ENCODE data around the gene IFNW1. TPM values are rescaled to one million over a fixed set of nuclear protein-coding genes. Genes with fewer than 3 reads are reported as not detected.
A peak's percentile ranks its signal among the peaks of the same experiment; 100 is the strongest.

IFNW1 gene
- total and polyA plus RNA-seq, 8 donors = not detected

DNA sequence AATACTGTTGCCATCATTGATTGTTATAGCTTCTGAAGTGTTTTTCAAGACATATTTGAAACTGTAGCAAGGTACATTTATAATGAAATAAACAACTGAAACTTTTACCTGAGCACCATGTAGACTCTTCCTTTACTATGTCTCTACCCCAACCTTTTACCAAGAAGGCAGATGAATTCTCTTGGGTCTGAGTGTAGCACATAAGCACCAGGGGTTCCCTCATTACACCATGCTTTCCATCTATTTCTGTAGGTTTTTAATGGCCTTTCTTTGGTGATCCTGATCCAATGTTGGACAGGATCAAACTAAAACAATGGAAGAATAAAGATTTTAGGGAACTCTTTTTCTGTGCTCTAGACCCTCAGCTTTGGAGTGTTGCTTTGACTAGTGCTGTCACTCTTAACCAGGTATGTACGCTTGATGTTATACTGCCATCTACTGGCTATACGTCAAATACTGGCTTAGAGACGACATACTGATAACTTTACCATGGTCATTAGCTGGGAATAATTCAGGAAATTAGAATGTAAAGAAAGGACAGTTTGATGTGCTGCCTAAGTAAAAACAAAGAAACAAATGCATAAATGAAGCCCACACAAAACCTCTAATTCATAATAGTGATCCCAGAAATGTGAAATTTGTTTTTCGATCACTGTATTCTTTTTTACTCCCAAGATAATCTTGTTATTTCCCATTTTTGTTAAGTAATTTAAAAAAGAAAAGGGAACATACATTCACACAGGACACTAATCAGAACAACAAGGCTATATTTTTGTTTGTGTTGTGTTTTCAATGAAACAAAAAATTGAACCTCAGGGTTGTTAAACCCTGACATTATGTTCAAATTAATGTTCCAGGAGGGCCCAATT, 30.7 kb downstream of the IFNW1 start:
- H3K27ac ChIP-seq = no peak overlapping the region
- H3K9me3 ChIP-seq = no peaks in the 10 kb centered on the region
- peak; percentile 89 for FAIRE-seq
- no peak for DNase-seq
- ATAC-seq = peak; percentile 61 to 93 (median 88)
- 23% methylated on average over 4 of the region's 4 CpGs for WGBS, 2 donors
- H3K27me3 ChIP-seq = no peaks in the 10 kb centered on the region
- no peak overlapping the region for H3K4me3 ChIP-seq
- H3K36me3 ChIP-seq = no peaks in the 10 kb centered on the region
- intact Hi-C loops (cut with DNase I) = no loop called here
- TF ChIP-seq, protein P1, sequence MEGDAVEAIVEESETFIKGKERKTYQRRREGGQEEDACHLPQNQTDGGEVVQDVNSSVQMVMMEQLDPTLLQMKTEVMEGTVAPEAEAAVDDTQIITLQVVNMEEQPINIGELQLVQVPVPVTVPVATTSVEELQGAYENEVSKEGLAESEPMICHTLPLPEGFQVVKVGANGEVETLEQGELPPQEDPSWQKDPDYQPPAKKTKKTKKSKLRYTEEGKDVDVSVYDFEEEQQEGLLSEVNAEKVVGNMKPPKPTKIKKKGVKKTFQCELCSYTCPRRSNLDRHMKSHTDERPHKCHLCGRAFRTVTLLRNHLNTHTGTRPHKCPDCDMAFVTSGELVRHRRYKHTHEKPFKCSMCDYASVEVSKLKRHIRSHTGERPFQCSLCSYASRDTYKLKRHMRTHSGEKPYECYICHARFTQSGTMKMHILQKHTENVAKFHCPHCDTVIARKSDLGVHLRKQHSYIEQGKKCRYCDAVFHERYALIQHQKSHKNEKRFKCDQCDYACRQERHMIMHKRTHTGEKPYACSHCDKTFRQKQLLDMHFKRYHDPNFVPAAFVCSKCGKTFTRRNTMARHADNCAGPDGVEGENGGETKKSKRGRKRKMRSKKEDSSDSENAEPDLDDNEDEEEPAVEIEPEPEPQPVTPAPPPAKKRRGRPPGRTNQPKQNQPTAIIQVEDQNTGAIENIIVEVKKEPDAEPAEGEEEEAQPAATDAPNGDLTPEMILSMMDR (IDR thresholded peaks at IDR 0.05) = peak; percentile 50 to 75 (median 68)
- H3K4me1 ChIP-seq = no peaks in the 10 kb centered on the region

DNA sequence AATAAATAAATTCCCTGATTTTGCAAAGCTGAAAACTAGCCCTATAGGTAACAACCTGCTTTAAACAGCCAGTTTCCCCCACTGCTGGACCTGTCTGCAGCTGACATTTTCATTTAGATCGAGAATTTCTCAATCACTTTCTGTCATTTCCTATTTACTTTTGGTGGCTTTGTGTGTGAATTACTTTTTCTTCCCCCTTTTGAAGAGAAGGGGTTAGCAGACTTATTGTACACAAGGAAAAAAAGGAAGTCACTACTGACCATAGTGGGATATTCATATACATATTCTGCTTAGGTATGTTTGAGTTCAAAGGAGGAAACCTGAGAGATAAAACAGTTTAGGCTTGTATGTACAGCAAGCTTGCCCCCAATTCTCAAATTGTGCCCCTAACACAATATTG, 36.8 kb downstream of the IFNW1 start:
- FAIRE-seq (no peak), DNase-seq (no peak), ATAC-seq (peak in 2 of 4 donors; percentile 23 to 51)
- intact Hi-C loops (cut with DNase I) = no loop called here
- TF ChIP-seq, protein P1 (IDR thresholded peaks at IDR 0.05) = no peak
- 18 to 39% methylated on average over 1 of the region's 1 CpG for WGBS, 2 donors
- H3K36me3 ChIP-seq = no peaks in the 10 kb centered on the region
- H3K27ac ChIP-seq = no peak overlapping the region
- no peaks in the 10 kb centered on the region for H3K27me3 ChIP-seq
- H3K9me3 ChIP-seq = no peaks in the 10 kb centered on the region
- no peak overlapping the region for H3K4me3 ChIP-seq
- no peaks in the 10 kb centered on the region for H3K4me1 ChIP-seq

DNA sequence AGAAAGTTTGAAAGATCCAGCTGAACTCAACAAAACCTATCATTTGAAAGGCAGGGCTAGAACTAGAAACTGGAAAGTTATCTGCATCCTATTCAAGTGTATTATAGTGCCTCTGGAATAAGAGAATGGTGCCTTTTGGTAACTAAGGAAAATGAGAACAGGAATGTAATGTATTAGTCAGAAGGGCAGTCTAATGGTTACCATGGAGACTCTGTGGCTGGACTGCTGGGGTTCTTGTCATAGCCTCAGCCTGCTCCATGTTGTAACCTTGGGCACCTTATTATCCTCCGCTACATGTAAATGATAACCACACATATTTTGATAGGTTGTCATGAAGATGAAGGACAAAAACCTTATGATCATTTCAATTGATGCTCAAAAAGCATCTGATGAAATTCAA, 39.3 kb downstream of the IFNW1 start:
- no peaks in the 10 kb centered on the region for H3K36me3 ChIP-seq
- TF ChIP-seq, protein P1 (IDR thresholded peaks at IDR 0.05) = no peak
- no peak for DNase-seq
- no peak overlapping the region for H3K27ac ChIP-seq
- intact Hi-C loops (cut with DNase I) = no loop called here
- no peak overlapping the region for H3K4me3 ChIP-seq
- no peak for FAIRE-seq
- ATAC-seq = no peak
- no peaks in the 10 kb centered on the region for H3K9me3 ChIP-seq
- WGBS, 2 donors = 92 to 98% methylated on average over 1 of the region's 1 CpG
- no peaks in the 10 kb centered on the region for H3K27me3 ChIP-seq
- no peaks in the 10 kb centered on the region for H3K4me1 ChIP-seq

DNA sequence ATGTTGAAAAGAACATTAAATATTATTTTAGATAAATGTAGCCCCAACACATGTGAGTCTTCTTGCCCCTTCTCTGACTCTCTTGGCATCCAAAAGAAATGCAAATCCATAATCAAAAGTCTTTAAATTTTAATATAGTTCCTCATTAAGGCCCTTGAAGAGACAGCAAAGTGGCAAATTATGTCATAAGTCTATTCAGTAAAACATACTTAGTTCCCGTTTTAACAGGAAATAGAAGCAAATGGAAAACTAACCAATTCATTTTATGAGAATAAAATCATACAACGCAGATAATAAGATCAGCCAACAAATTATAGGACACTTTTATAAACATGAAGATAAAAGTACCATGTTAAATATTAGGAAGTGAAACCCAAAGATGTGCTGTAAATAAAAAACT, 43.8 kb downstream of the IFNW1 start:
- intact Hi-C loops (cut with DNase I) = no loop called here
- no peaks in the 10 kb centered on the region for H3K4me1 ChIP-seq
- 85 to 88% methylated on average over 2 of the region's 2 CpGs for whole genome bisulfite sequencing, 2 donors
- no peaks in the 10 kb centered on the region for H3K27me3 ChIP-seq
- H3K27ac ChIP-seq = no peak overlapping the region
- DNase-seq (no peak), ATAC-seq (no peak), FAIRE-seq (no peak)
- no peaks in the 10 kb centered on the region for H3K9me3 ChIP-seq
- no peak overlapping the region for H3K4me3 ChIP-seq
- H3K36me3 ChIP-seq = no peaks in the 10 kb centered on the region
- TF ChIP-seq, protein P1 (IDR thresholded peaks at IDR 0.05) = no peak

DNA sequence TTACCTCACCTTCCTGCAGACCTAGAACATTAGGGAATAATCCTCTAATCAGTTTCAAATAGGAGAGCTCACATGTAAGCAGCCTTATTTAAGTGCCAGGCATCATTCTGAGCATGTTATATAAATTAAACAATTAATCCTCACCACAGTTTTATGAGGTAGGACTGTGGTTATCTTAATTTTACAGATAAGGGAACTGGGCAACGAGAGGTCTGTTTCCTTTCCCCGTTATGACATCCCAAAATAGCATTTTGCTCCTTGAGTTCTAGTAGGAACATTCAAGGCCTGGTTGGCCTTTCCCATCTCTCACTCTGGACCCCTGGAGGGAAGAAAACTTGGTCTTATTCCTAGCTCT, 44.8 kb downstream of the IFNW1 start:
- H3K27me3 ChIP-seq = no peaks in the 10 kb centered on the region
- FAIRE-seq = no peak
- WGBS, 2 donors = 24 to 37% methylated on average over 2 of the region's 2 CpGs

More for the DNA sequence above, 44.8 kb downstream of the IFNW1 start:
- intact Hi-C loops (cut with DNase I) = no loop called here
- ATAC-seq (no peak), DNase-seq (no peak)
- Histone ChIP-seq H3K4me3 (no peak overlapping the region), H3K27ac (no peak overlapping the region), H3K9me3 (no peaks in the 10 kb centered on the region), H3K4me1 (no peaks in the 10 kb centered on the region), H3K36me3 (no peaks in the 10 kb centered on the region)
- TF ChIP-seq, protein P1 (IDR thresholded peaks at IDR 0.05) = no peak

Measured in pancreas (tissue), 10 donors.